Transverse colon (tissue), 4 donors: ENCODE data around the gene RBBP7. TPM values are rescaled to one million over a fixed set of nuclear protein-coding genes. Genes with fewer than 3 reads are reported as not detected.

ENCODE experiments used
- DNase-seq: peaks from one replicate; pipeline ENCODE4 v3.0.0-alpha.2; 2019
- H3K27ac ChIP-seq, 4 donors: fragments of 200-600 bp; sonication (generic); 2 replicates each; pipeline ENCODE4 v1.5.1; 2016 to 2018; ENCODE audit warnings: inconsistent platforms in 4 of 4
- H3K27me3 ChIP-seq: fragments of 200-600 bp; sonication (generic); 2 replicates; pipeline ENCODE4 v1.5.1; 2017; ENCODE audit warnings: inconsistent platforms
- H3K36me3 ChIP-seq, 4 donors: fragments of 200-600 bp; sonication (generic); 2 replicates each; pipeline ENCODE4 v1.5.1; 2017 to 2019; ENCODE audit warnings: inconsistent platforms in 4 of 4
- H3K4me1 ChIP-seq, 4 donors: fragments of 200-600 bp; sonication (generic); 2 replicates each; pipeline ENCODE4 v1.5.1; 2017 to 2020; ENCODE audit warnings: inconsistent platforms in 4 of 4
- H3K4me3 ChIP-seq, 4 donors: fragments of 200-600 bp; sonication (generic); 1 replicate in 1 of 4; 2 replicates in 3 of 4; pipeline versions ENCODE4 v1.5.1 to v1.6.1; 2017 to 2019; ENCODE audit warnings: inconsistent platforms in 4 of 4
- H3K9me3 ChIP-seq, 2 donors: fragments of 200-600 bp; sonication (generic); 2 replicates each; pipeline ENCODE4 v1.5.1; 2017 to 2019; ENCODE audit warnings: inconsistent platforms in 2 of 2
- EP300 ChIP-seq: sonication (generic); formaldehyde crosslinking; IDR thresholded peaks from one replicate; pipeline ENCODE4 v1.6.1; 2017; ENCODE audit warnings: antibody characterized with exemption, low read depth
- POLR2A ChIP-seq: fragments of 450-650 bp; IDR thresholded peaks from one replicate; pipeline ENCODE4 v1.6.1; 2016; ENCODE audit warnings: antibody characterized with exemption, mild to moderate bottlenecking, moderate library complexity
- POLR2AphosphoS5 ChIP-seq, 3 donors: sonication (generic); formaldehyde crosslinking; IDR thresholded peaks; one replicate each; pipeline ENCODE4 v1.6.1; 2016; ENCODE audit warnings: antibody characterized with exemption in 3 of 3
- WGBS, 2 donors: methylation state at CpG; one replicate each; pipeline ENCODE4 v1.1.5; 2018; ENCODE audit warnings: low coverage in 1 of 2; 5-methylcytosine and 5-hydroxymethylcytosine counted together
- in situ Hi-C, 4 donors: fragments of 200-750 bp; cut with MboI; loops; one replicate each; pipeline versions ENCODE4 v1.15.0 to v1.15.1; 2017; ENCODE audit warnings: low sequenced_read_pairs in 3 of 4, low pct_ligation_motif_present in 1 of 4, low pct_unique_long_range_greater_than_20kb in 1 of 4
- intact Hi-C: fragments of 100-400 bp; cut with DNase I; formaldehyde crosslinking; loops from one replicate; pipeline ENCODE4 v1.15.1; 2023; ENCODE audit warnings: low total_unique reads
- total RNA-seq, 4 donors: library from RNA; depleted of rRNA; stranded (reverse); fragments of >200 nt; gene quantifications; one replicate each; pipeline ENCODE4 v1.1.0, GENCODE V29; 2016
- TF ChIP-seq, protein P1 (sequence below), 5 experiments: fragments of 200-600 bp in 3 of 5; fragments of 450-650 bp in 2 of 5; sonication (generic) in 3 of 5; IDR thresholded peaks; 1 replicate in 2 of 5; 2 replicates in 3 of 5; pipeline ENCODE4 v1.5.1; 2016 to 2017; ENCODE audit warnings: antibody characterized with exemption in 5 of 5, inconsistent platforms in 3 of 5, mild to moderate bottlenecking in 2 of 5, moderate library complexity in 1 of 5

The RBBP7 gene
- total RNA-seq, 4 donors from 2014 or later: 32.2 to 67.4 (median 55.2) TPM

DNA sequence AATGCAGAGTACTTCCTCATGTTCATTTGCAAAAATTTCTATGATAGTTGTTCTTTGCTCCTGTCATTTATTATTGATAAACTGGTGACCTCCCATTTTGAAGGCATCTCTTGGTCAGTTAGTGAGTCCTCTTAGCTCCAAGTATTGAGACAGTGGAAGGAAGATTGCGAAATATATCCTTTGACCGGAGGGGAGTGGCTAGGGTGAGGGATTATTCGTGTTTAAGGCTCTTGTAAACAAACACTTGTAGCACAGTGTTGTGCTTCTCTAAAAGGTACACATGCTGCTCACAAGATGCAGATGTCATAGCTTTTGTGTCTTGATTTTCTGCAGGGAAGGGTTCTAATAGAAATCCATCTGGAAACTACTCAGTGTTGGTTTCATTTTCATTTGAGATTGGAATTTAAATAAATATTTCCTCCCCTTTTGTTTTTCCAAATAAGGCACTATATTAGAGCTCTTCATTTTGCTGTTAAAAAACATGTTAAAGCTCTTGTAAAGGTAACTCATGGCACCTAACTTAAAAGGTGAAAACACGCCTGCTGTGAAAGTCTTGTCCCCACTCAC, 62.1 kb downstream of the RBBP7 start:
- H3K4me3 ChIP-seq: peak overlapping the region in 2 of 4 donors; percentile 5 to 32
- intact Hi-C loops (no loop called here), in situ Hi-C loops (no loop called here)
- no peaks in the 10 kb centered on the region for H3K36me3 ChIP-seq
- no peaks in the 10 kb centered on the region for H3K9me3 ChIP-seq
- peak; percentile 20 for DNase-seq
- H3K4me1 ChIP-seq: peaks cover 6 to 15% (median 11%) of the 10 kb centered on the region in 4 donors
- peak overlapping the region; percentile 50 to 66 (median 62) for H3K27ac ChIP-seq
- WGBS, 2 donors: 46 to 64% methylated on average over 1 to 4 of the region's 4 CpGs
- H3K27me3 ChIP-seq: no peaks in the 10 kb centered on the region
- TF ChIP-seq, protein P1, sequence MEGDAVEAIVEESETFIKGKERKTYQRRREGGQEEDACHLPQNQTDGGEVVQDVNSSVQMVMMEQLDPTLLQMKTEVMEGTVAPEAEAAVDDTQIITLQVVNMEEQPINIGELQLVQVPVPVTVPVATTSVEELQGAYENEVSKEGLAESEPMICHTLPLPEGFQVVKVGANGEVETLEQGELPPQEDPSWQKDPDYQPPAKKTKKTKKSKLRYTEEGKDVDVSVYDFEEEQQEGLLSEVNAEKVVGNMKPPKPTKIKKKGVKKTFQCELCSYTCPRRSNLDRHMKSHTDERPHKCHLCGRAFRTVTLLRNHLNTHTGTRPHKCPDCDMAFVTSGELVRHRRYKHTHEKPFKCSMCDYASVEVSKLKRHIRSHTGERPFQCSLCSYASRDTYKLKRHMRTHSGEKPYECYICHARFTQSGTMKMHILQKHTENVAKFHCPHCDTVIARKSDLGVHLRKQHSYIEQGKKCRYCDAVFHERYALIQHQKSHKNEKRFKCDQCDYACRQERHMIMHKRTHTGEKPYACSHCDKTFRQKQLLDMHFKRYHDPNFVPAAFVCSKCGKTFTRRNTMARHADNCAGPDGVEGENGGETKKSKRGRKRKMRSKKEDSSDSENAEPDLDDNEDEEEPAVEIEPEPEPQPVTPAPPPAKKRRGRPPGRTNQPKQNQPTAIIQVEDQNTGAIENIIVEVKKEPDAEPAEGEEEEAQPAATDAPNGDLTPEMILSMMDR (IDR thresholded peaks at IDR 0.05): no peak
- peak in 1 of 3 donors; percentile 53 for TF ChIP-seq POLR2AphosphoS5 (IDR thresholded peaks at IDR 0.05)

DNA sequence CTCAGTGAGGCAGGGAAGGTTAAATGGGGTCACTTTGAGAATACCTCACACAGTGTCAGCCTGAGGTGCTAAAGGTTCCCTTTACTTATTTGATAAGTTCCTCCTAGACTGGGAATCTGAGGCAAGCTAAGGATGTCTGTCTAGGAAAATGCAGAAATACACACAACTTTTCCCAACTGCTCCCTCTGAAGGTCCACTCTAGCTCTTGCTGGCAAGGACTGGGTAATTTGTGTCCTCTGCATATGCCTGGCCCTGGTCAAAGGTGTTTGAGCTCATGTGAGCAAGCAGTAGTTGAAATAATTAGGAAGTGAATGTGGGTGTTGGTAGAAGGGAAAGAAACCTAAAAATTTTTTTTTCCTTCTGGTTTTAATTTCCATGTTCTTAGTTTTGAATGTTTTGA, 62.6 kb downstream of the RBBP7 start:
- no peaks in the 10 kb centered on the region for H3K9me3 ChIP-seq
- no peaks in the 10 kb centered on the region for H3K36me3 ChIP-seq
- H3K4me1 ChIP-seq: peaks cover 6 to 15% (median 11%) of the 10 kb centered on the region in 4 donors
- peak overlapping the region in 2 of 4 donors; percentile 5 to 32 for H3K4me3 ChIP-seq
- peak overlapping the region; percentile 50 to 66 (median 62) for H3K27ac ChIP-seq
- DNase-seq: no peak
- no peaks in the 10 kb centered on the region for H3K27me3 ChIP-seq
- in situ Hi-C loops: no loop called here
- intact Hi-C loops: no loop called here
- TF ChIP-seq, protein P1 (IDR thresholded peaks at IDR 0.05): peak in 2 of 5 experiments; percentile 27
- TF ChIP-seq POLR2AphosphoS5 (IDR thresholded peaks at IDR 0.05): no peak

DNA sequence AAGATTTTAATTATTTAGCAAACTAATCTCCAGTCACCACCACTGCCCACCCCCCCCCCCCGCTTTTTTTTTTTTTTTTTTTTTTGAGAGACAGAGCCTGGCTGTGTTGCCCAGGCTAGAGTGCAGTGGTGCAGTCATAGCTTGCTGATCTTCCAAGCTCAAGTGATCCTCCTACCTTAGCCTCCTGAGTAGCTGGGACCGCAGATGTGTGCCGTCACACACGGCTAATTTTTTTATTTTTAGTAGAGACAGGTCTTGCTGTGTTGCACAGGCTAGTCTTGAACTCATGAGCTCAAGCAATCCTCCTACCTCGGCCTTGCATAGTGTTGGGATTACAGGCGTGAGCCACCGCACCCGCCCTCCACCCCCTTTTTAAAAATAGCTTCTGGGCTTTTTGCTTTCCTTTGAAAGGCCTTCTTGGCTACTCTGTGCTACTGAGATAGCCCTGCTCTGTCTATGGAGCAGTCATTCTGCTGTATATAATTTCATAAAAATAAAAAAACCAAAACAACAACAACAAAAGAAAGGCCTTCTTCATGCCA, 65.2 kb downstream of the RBBP7 start:
- H3K4me1 ChIP-seq: peaks cover 6 to 15% (median 11%) of the 10 kb centered on the region in 4 donors
- TF ChIP-seq EP300: no peak
- no peak for TF ChIP-seq POLR2A
- TF ChIP-seq, protein P1 (IDR thresholded peaks at IDR 0.05): no peak
- no peak for TF ChIP-seq POLR2AphosphoS5 (IDR thresholded peaks at IDR 0.05)
- no peak overlapping the region for H3K27ac ChIP-seq
- WGBS, 2 donors: 87% methylated on average over 8 of the region's 8 CpGs; no CpG with 5 or more reads in 1 of the 2 donors
- H3K27me3 ChIP-seq: no peaks in the 10 kb centered on the region
- no peak for DNase-seq
- in situ Hi-C loops: no loop called here
- H3K36me3 ChIP-seq: no peaks in the 10 kb centered on the region
- H3K9me3 ChIP-seq: no peaks in the 10 kb centered on the region
- H3K4me3 ChIP-seq: no peak overlapping the region
- intact Hi-C loops: no loop called here

DNA sequence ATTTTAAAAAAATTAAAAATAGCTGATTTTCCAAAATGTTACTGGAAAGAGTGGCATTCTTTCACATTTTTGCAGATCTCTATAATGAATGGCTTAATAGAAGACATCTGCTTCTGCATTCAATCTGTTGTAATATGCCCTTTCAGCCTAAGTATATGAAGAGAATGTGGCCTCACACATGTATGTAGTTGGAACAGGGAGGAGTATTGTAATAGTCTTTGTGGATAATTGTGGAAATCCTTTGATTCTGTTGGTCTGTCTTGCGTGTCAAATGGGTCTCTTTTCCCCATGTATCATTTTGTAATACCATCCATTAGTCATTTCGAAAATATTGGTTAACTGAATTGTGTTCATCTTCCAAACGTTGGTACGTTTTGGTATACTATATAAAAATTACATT, 72.3 kb downstream of the RBBP7 start:
- WGBS, 2 donors: 74 to 90% methylated on average over 3 to 4 of the region's 4 CpGs
- in situ Hi-C loops: no loop called here

More for the DNA sequence above, 72.3 kb downstream of the RBBP7 start:
- DNase-seq: no peak
- no peak overlapping the region for H3K27ac ChIP-seq
- no peak overlapping the region for H3K4me3 ChIP-seq
- no peaks in the 10 kb centered on the region for H3K4me1 ChIP-seq
- intact Hi-C loops: no loop called here
- no peaks in the 10 kb centered on the region for H3K36me3 ChIP-seq
- H3K27me3 ChIP-seq: no peaks in the 10 kb centered on the region
- H3K9me3 ChIP-seq: no peaks in the 10 kb centered on the region
- TF ChIP-seq, protein P1 (IDR thresholded peaks at IDR 0.05): no peak
- no peak for TF ChIP-seq POLR2AphosphoS5 (IDR thresholded peaks at IDR 0.05)
- TF ChIP-seq POLR2A: no peak
- no peak for TF ChIP-seq EP300
